DMS114 treated with DMSO at 0.1 percent for 48 hours (cell line): ENCODE measurements around the gene PRKCH.

Experiments used
- DNase-seq: peaks from one replicate; lab custom pipeline; 2025; ENCODE audit not compliant: unreplicated experiment; lab: John Stamatoyannopoulos, UW

PRKCH gene

DNA sequence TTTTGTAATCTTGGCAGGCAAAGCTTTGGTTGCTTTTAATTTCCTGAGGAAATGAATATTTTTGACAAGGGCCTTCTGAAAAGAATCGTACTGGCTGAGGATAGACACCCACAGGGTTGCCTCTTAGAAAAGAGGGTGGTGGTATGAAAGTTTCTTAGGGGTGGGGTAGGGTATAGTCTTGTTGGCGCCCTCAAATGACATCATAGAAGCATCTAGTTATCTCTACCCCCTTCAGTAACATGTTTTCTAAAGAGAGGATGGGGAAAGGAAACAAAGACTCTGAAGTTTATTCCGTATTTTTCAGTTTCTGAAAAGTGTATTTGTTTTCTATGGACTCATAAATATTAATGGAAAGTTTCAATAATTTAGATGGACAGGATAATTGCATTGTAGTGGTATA is 13.7 kb downstream of the PRKCH start:
- no peak for DNase-seq

DNA sequence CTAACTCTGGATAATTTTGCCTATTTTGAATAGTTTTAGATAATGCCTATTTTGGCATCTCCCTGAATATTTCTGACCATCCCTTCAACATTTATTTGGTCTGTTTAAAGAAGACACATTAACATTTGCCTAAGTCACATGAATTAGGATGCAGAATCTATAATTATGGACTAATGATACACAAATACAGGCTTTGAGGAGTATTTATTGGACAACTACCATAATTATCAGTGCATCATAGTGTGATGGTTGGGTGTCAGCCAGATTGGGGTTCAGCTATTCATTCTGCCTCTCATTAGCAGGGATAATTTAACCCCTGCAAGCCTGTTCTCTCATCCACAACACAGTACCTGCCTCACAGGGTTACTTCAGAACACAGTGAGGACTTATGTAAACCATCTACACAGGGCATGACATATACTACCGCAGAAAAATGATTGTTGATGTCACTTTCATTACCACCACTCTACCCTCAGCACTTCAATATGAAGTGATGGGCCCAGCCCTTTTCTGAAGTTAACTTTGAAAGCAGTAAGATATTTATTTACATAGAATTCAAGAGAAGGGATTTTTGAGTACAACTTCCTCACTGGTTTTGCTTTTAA is 14.4 kb downstream of the PRKCH start:
- no peak for DNase-seq

DNA sequence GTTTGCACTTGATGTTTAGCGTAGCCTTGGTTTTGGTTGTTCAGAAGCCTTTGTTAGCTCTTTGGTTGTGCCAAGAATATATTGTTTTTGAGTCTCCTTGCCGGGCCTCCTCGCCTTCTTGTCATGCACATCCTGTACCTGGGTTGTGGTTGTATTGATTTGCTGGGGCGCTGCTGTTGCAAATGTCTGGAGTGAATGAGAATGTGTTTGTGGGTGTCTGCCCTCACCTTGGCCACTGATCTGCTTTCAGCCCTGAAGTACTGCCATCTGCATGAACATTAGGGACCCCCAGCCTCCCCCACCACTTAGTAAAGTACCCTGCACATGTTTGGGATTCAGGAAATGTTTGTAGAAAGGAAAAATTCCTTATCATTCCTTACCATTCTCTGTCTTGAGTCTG is 16.5 kb downstream of the PRKCH start:
- DNase-seq: no peak

DNA sequence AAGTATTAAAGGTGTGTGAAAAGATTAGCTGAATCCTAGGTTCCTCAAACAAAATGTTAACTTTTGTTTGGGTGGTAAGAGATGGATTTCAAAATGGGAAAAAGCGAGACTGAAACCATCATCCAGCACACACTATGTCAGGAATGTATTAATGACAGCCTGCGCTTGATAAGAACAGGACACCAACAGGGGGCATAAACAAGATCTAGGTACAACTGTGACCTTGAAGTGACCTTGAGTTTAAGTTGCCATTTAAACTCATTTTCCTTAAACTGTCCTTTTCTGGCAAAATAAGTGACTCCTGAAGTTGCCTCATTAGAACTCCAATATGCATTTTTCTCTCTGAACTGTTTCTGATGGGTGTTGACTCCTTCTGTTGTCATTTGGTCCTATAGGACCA is 17.1 kb downstream of the PRKCH start:
- no peak for DNase-seq

DNA sequence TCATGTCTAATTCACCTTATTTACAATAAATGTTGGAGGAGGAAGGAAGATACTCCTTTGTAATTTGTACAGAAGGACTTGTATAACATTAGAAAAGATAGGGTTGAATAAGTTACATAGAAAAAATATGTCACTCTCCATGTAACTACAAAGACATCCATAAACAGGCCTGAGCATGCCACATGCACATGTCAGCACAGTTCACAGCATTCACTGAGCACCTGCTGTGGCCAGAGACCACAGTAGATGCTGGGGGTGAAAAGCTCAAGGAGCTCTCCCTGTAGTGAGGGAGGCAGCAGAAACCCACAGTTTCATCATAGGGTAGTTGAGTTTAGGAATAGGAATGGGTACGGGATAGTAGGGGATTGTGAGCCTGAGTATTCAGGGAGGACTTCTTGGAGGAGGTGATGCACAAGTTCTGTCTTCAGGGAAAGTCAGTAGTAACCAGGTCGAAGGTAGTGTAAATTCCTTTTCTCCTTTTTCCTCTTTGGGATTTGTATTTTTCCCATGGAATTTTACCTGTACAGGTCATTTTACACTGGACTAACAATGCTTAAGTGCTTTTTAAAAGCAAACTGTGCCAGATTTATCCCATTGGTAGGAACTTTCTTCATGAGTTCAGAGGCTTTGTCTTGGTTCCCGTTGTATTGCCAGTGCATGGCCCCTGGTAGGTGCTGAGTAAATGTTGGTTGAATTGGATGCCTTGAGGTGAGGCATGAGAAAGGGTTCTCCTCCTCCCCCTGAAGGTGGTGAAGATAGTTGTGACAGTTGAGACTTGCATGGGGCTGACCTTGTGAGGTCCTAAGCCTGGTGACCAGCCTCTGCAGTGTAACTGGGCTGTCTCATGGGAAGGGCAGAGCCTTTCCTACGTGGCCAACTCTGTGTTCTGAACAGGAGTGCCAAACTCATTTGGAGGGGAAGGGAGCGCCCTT is 20.2 kb downstream of the PRKCH start:
- no peak for DNase-seq

DNA sequence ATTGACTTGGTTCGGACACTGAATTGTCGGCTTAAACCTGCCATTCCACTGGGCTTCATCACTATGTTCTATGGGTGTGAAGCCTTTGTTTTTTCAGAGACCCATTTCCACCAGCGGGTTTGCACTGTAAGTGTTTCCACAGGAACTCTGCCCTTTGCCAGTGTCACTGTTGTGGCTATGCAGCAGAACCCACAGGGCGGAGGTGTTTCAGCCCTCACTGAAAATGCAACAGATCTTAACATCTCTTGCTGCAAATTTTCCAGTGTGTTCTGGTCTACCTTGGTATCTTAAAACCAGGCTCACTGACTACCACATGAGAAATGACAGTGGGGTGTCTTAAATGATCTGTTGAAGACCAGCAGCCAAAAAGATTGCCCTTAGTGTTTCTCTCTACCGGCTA is 21.1 kb downstream of the PRKCH start:
- DNase-seq: no peak

DNA sequence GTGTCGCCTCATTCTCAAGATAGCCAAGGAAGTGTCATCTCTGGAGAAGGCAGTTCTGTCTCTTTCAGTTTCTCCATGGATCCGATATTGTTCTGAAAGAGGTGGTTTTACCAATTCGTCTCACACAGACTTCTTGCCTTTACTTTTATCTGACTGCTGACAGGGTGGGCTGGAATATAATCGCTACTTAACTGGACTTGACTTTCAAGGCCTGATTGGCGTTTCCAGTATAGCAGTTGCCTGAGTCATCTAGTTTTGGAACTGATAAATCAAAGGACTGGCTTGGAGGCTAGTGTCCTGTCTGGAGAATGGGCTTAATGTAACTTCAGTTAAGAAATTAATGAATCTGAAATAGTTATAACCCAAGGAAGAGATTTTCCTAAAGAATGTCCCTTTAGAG is 21.6 kb downstream of the PRKCH start:
- DNase-seq: no peak

DNA sequence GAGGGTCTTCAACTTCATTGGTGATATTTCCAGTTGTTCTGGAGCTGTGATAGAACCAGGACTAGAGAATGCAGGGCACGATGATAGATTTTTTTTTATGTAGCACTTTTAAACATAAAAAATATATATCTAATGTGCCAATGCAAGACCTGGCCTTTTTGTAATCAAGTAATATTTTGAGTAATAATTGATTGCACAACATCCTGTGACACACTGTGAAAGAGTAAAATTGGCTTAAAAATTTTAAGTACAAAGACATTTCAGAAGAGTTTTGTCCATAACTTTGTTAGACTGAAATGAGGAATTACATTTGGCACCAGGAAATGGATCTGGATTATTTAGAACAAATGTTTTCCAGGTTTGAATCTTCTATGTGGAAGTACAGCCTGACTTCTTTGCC is 22.1 kb downstream of the PRKCH start:
- DNase-seq: no peak

DNA sequence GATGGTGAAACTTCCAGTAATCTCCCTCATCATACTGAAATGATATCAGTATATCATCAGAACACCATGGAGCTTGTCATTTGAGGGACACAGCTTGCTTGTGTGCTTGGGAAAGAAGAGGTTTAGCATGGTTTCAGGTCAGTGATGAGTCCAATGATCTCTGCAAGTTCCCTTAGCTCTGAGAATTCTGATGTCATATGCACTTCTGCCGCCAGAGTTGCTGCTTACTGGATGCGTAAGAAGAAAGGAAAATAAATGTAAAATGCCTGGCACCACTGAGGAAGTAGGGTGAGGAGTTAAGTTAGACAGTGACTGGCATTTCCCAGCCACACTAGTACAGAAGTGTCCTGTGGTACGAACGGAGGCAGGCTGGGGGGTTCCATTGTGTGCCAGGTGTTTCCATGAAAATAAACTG is 22.6 kb downstream of the PRKCH start:
- no peak for DNase-seq

DNA sequence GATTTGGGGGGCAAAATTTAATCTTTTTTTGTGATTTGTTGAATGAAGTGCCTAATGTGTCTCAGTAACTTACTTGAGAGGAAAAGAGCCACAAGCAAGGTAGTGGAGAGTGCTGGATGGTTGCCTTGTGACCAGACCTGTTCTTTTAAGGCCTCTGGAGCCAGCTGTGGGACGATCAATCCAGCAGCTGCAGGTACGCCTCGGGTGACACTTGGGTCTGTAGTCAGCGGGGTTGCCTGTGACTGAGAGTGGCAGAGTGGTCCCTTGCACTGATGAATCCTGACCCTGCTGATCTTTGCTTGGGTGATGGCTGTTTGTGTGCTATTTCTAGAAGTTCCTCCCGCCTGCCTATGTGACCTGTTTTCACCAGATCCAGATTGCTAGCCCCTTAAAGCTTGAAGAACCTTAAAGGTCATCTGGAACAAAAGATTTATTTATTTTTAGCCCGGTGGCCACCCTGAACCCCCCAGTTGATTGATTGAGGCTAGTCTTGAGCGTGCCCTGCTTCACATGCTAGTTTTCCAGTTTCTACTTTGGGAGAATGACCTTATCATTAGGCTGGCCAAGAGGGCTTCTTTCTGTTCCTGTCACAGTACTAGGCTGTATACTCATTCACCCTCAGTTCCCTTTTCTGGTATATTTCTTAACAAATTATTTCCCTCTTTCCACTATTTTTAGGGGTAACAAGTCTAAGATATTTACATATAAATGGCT is 23.2 kb downstream of the PRKCH start:
- DNase-seq: no peak

DNA sequence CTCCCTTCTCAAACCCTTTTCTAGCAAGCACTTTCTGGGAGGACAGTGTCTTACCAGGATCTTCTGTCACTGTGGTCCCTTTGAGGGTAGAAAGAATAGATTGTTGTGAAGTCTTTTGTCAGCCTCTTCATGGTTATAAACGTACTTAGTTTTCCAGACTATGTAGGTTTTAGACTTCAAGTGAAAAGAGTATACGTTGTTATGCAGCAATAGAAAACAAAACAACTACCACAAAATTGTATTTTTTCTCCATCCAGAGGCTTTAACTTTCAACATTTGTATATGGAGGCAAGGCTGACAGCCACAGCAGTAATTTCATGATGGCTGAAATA is 23.7 kb downstream of the PRKCH start:
- DNase-seq: no peak

DNA sequence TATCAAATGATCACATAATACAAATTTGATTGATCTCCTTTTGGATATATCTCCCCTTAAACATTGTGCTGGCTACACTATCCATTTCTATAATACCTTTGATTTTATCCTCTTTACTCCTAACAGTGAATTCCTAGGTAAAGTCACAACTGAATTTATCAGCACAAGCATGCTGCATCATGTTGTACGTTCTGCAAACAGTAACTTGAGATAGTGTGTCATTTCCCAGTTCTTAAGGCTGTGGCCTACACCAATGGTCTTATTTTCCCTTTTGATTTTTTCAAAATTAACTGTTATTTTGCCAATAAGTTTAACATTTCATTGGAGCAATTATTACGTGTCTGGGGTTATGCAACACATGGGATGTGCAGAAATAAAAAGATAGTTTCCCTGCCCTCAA is 24.8 kb downstream of the PRKCH start:
- DNase-seq: no peak

DNA sequence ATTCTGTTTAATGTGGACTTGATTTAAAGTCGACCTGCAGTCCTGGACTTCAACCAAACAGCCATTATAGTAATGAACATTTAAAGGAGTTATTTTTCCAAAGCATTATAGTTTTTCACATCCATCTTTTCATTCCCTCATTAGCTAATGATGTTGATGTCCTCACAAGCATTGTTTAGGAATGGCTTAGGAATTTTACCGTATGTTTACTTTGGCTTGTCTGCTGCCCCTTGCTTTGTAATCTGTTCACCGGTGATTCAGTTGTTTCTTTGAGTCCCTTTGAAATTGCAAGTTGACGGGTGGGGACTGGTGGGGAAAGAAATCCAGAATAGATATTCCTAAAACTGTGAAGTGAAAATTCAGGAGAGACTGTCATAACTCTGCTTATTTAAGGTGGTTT is 25.4 kb downstream of the PRKCH start:
- DNase-seq: no peak

DNA sequence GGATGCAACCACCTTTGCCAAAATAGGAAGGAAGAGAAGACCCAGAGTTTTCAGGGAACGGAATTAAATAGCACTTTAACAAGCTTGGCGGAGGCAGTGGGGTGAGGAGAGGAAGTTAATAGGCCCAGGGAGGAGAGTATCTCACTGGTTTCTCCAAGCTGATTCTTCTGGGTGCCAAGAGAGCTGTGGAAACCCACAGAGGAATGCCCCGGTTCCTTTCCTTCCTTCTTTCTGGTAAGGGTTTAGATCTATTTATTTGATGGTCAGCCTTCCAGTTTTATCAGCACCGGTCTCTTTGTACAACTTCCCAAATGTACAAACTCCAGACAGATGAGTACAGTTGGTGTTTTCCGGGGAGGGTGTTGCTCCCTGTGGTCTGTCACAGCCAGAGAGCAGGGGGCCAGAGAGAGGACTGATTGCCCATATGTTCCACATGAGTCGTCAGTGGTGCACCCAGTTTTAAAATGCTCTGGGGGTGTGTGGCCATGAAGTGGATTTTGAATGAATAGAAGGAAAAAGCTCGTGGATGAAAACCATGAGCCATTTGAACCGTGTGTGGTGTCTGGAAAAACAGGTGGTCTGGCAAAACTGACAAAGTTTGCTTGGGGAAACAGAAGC is 26.6 kb downstream of the PRKCH start:
- DNase-seq: no peak

DNA sequence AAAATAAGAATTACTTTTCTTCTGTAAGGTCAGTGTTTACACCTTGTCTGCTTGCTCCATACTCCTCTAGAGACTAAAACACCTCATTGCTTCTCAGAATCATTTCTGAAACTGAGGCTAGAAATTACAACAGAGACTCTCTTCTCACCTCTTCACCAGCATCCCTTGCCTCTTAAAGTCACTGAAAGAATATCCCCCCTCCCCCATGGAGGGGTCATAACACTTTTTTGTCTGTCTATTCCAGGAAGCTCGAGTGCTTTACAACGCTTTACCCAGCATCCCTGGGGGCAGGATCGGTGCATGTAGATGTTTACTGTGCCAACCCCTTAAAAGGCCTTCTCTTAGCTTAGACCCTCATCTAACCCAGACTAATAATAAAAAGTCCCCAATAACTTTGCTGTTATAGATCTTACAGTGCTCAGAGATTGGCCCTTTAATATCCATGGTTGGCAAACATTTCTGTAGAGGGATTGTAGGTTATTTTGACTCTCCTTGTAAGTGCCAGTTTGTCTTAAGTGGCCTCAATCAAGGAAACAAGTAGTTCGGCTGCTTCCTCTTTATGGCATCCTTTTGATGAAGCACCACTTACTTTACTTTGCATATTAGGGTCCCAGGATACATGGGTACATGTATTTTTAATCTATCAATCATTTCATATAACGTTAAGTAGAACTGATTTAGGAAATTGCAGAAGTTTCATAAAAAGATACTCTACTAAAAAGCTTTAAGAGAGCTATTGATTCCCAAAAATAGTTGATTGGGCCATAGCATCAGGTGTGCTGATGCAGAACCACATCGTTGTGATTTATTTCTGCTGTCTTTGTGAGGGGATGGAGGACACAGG is 29.3 kb downstream of the PRKCH start:
- DNase-seq: no peak

DNA sequence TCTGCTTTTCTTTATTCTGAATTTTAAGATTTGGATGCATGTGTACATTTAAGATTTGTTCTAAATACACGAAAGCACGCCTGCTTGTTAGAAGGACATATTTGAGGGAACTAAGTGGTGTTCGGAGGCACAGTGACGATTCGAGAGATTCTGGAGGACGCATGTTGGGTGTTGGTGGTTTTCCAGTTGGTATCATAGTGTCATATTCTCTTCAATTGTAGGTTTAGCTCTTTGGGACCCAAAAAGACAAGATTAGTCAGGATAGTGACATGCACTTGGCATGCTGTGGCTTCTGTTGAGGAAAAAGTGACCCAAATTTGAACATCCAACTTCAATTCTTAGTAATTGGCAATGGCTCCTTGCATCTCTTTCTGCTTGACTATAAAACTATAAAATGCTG is 30.1 kb downstream of the PRKCH start:
- no peak for DNase-seq

DNA sequence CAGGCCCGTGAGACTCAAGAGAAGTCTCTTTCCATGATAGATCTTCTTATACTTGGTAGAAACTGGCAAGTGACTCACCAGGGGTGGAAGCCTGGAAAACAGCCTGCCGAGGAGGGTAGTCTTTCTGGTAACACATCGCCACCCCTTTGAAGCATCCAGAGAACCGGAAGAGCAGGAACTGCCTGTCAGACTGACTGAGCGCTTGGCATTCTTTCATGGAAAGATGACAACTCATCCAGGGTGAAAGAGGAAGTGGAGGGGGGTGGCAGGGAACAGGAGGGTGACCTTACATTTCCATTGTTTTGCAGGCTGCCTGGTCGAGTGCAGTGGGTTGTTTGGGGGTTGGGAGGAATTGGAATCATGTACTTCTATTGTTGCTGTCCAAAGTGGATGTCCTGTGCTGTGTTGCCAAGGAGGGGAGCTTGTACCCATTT is 34.5 kb downstream of the PRKCH start:
- no peak for DNase-seq

DNA sequence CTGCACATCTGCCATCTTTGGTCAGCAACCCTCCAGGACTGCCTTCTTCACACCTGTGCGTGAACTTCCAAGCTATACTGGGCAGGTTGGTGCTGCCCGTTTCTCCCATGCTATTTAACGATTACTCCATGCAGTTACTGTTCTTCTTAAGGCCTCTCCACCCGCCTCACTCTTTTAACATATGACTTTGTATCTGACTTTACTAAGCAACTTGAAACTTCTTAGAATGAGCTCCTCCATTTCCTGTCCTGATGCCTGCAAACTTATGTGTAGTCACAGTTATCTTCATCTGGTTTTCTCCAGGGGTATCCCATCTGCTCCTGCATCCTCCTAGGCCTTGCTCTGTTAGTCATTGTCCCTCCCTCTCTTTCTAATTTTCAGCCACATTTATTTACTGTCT is 35.7 kb downstream of the PRKCH start:
- DNase-seq: no peak

DNA sequence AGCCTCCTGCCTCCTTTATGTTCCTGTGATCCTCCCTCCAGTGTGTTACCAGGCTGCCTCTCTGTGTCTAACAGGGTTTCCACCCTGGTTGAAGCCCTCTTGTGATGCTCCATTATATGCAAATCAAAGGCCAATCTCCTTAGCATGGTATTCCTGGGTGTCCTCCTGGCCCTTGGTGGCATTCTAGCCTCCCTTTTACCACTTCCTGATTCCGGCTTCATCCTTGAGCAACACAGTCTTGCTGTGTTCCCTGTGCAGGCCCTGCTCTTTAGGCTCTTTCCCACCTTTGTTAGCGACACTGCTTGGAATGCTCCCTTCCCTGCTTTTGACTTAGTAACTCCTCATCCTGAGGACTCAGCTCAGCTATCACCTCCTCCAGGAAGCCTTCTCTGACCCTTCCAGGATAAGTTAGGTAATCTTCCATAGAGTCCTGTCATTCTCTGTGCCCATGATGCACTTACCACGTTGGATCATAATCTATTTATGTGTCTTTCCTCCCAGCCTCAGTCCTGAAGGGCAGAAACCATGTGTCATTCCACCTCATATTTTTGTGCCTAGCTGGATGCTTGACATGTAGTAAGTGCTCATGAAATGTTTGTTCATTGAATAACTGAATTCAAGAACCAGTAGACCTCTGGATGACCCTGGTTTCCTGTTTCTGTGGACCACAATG is 37.3 kb downstream of the PRKCH start:
- no peak for DNase-seq

DNA sequence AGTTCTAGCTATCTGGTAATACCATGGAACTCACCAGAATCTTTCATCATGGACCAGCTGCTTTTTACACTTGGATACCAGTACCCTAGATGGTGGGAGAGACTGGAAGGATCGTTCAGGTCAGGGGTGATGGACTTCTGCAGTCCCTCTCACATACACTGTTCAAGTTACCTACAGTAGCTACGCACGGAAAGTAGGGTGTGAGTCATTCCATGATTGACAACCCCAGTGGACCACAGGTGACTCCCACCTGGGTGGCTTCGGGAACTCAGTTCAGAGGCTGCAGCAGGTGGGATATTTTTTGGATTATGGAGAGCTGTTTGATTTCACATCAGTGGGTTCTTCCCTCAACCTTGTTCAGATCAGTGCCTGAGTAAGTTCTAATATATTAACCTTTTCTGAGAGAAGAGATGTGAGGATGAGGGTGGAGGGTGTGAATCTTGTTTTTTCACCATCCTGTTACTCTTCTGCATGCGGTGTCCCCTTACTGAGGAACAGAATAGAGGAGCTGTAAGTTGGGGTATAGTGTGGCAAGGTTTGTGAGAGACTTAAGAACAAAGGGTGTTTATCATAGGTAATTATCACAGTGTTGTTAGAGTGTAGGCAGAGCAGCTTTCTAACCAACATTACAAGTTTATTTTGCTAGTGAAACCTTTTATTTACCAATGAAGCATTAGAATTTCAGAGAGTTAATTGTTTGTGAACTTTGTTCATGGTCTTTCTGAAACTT is 39.6 kb downstream of the PRKCH start:
- DNase-seq: no peak
